ENCODE data around the gene SDF4.

DNA sequence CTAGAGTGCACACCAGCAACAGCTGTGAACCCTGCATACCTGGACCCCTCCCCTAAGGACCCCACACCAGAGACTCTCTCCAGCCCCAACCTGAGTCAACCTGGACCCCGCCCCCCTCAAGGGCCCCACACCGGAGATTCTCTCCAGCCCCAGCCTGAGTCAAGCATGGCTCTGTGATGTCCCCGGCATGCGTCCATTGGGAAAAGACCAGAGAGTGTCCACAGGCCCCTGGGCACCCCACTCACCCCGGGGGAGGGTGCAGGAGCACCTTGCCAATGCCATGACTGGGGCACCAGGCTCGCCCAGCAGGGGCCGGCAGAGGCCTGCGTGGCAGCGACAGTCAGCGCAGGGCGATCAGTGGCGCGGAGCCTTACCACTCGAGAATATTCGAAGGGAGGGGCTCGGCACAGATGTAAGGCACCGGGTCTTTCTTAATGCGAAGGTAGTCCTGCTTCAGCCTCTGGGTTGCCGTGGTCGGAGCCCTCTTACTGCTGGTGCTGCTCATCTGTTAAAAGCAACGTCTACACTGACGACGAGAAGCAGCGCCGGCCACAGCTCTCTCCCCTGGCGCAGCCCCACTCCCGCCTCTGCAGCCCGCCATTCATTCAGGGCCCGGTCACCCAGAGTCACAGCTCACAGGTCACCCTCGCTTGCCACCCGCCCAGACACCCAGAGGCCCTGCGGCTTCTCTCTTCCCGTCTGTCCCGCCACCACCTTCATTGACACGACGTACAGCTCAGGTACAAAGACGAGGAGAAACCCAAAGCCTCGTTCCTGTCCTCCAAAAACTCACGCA is 35.9 kb upstream of the SDF4 start:
- TF ChIP-seq, protein P1, sequence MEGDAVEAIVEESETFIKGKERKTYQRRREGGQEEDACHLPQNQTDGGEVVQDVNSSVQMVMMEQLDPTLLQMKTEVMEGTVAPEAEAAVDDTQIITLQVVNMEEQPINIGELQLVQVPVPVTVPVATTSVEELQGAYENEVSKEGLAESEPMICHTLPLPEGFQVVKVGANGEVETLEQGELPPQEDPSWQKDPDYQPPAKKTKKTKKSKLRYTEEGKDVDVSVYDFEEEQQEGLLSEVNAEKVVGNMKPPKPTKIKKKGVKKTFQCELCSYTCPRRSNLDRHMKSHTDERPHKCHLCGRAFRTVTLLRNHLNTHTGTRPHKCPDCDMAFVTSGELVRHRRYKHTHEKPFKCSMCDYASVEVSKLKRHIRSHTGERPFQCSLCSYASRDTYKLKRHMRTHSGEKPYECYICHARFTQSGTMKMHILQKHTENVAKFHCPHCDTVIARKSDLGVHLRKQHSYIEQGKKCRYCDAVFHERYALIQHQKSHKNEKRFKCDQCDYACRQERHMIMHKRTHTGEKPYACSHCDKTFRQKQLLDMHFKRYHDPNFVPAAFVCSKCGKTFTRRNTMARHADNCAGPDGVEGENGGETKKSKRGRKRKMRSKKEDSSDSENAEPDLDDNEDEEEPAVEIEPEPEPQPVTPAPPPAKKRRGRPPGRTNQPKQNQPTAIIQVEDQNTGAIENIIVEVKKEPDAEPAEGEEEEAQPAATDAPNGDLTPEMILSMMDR (IDR thresholded peaks at IDR 0.05; ENCODE audit: insufficient read depth, low read depth, low read length) = no peak
- no peak for TF ChIP-seq EZH2 (IDR thresholded peaks at IDR 0.05; ENCODE audit: insufficient read depth, low read length)

All from astrocyte (in vitro differentiated cells and primary cell).